Measurements from ENCODE around the gene TPBGL. TPM values are rescaled to one million over a fixed set of nuclear protein-coding genes. Genes with fewer than 3 reads are reported as not detected.

TPBGL gene
- total RNA-seq, 1 donor from 2014 or later = not detected

- no peak for TF ChIP-seq CTCF (IDR thresholded peaks at IDR 0.05)
- DNase-seq = no peak
- Mint-ChIP-seq H3K4me1 (no peaks in the 10 kb centered on the region), H3K36me3 (ENCODE audit: low read depth) (no peaks in the 10 kb centered on the region), H3K4me3 (no peak overlapping the region), H3K27me3 (no peaks in the 10 kb centered on the region), H3K9me3 (no peaks in the 10 kb centered on the region), H3K27ac (no peak overlapping the region)
- intact Hi-C loops (cut with micrococcal nuclease) = no loop called here
- ChIA-PET CTCF (interaction anchor here (3.1 kb wide), 1 partner anchor 62 kb away, joined by 33 read pairs; no protein-coding TSS in a partner anchor), POLR2A (no interaction called here)
- ATAC-seq (ENCODE audit: low read depth) = no peak
These were observed 37.4 kb upstream of the TPBGL start for GRCh38 chr11:75203138-75203537.

GRCh38 chr11:75203641-75204011 lies 36.9 kb upstream of the TPBGL start:
- CTCF ChIA-PET = interaction anchor here (3.1 kb wide), 1 partner anchor 63 kb away, joined by 33 read pairs; no protein-coding TSS in a partner anchor
- Mint-ChIP-seq H3K27me3 (no peaks in the 10 kb centered on the region), H3K27ac (no peak overlapping the region), H3K4me3 (no peak overlapping the region), H3K4me1 (no peaks in the 10 kb centered on the region), H3K36me3 (ENCODE audit: low read depth) (no peaks in the 10 kb centered on the region), H3K9me3 (no peaks in the 10 kb centered on the region)
- TF ChIP-seq CTCF (IDR thresholded peaks at IDR 0.05) = no peak
- ATAC-seq (ENCODE audit: low read depth) (no peak), DNase-seq (no peak)
- POLR2A ChIA-PET = no interaction called here
- intact Hi-C loops (cut with micrococcal nuclease) = no loop called here

GRCh38 chr11:75204012-75204674 lies 36.4 kb upstream of the TPBGL start:
- ATAC-seq (ENCODE audit: low read depth) = no peak

GRCh38 chr11:75204685-75205563 lies 35.6 kb upstream of the TPBGL start:
- Mint-ChIP-seq H3K4me1 (no peaks in the 10 kb centered on the region), H3K27ac (no peak overlapping the region), H3K9me3 (no peaks in the 10 kb centered on the region), H3K36me3 (ENCODE audit: low read depth) (no peaks in the 10 kb centered on the region), H3K27me3 (no peaks in the 10 kb centered on the region), H3K4me3 (no peak overlapping the region)
- DNase-seq = peak; percentile 49
- CTCF ChIA-PET = interaction anchor here (0.7 to 3.1 kb wide), 8 partner anchors 8 to 275 kb away, joined by 3 to 33 read pairs (median 6); no protein-coding TSS in a partner anchor
- ATAC-seq (ENCODE audit: low read depth) = peak; percentile 56
- no peak for TF ChIP-seq CTCF (IDR thresholded peaks at IDR 0.05)
- POLR2A ChIA-PET = interaction anchor here (0.6 kb wide), 1 partner anchor 1415 kb away, joined by 6 read pairs; no protein-coding TSS in a partner anchor
- intact Hi-C loops (cut with micrococcal nuclease) = loop anchor here (1.0 kb wide), 4 partner anchors 61 to 276 kb away; no protein-coding TSS in a partner anchor

More at GRCh38 chr11:75204012-75204674, 36.4 kb upstream of the TPBGL start:
- no peak for DNase-seq
- Mint-ChIP-seq H3K27ac (no peak overlapping the region), H3K4me1 (no peaks in the 10 kb centered on the region), H3K9me3 (no peaks in the 10 kb centered on the region), H3K27me3 (no peaks in the 10 kb centered on the region), H3K4me3 (no peak overlapping the region), H3K36me3 (ENCODE audit: low read depth) (no peaks in the 10 kb centered on the region)
- ChIA-PET CTCF (interaction anchor here (1.1 to 3.1 kb wide), 7 partner anchors 7 to 274 kb away, joined by 4 to 33 read pairs (median 6); no protein-coding TSS in a partner anchor), POLR2A (interaction anchor here (0.6 kb wide), 1 partner anchor 1414 kb away, joined by 6 read pairs; no protein-coding TSS in a partner anchor)
- no peak for TF ChIP-seq CTCF (IDR thresholded peaks at IDR 0.05)
- intact Hi-C loops (cut with micrococcal nuclease) = no loop called here

Measured in activated B cell treated with CpG ODN at 0.5 μM for 24 hours (primary cell).